Neural crest cell (in vitro differentiated cells): ENCODE data around the gene RAMP2. TPM values are rescaled to one million over a fixed set of nuclear protein-coding genes. Genes with fewer than 3 reads are reported as not detected.
A peak's percentile ranks its signal among the peaks of the same experiment; 100 is the strongest.

Experiments used
- DNase-seq: peaks from one replicate; pipeline ENCODE4 v3.0.0; 2021; ENCODE audit warnings: low read depth, mixed read lengths, low spot score
- H3K27ac Mint-ChIP-seq: one replicate; pipeline ENCODE4 v1.8.0; 2021; ENCODE audit warnings: mild to moderate bottlenecking, mixed read lengths; ENCODE audit not compliant: unreplicated experiment
- H3K27me3 Mint-ChIP-seq: 2 replicates; pipeline ENCODE4 v1.8.0; 2021; ENCODE audit warnings: low read depth, mild to moderate bottlenecking, mixed read lengths
- H3K36me3 Mint-ChIP-seq: 2 replicates; pipeline ENCODE4 v1.8.0; 2021; ENCODE audit warnings: low read depth, mild to moderate bottlenecking, mixed read lengths
- H3K4me1 Mint-ChIP-seq: 2 replicates; pipeline ENCODE4 v1.8.0; 2021; ENCODE audit warnings: mixed read lengths
- H3K4me3 Mint-ChIP-seq: one replicate; pipeline ENCODE4 v1.8.0; 2021; ENCODE audit warnings: mild to moderate bottlenecking, mixed read lengths
- H3K9me3 Mint-ChIP-seq: 2 replicates; pipeline ENCODE4 v1.8.0; 2021; ENCODE audit warnings: mixed read lengths
- total RNA-seq: library from RNA; stranded (reverse); gene quantifications from 2 replicates; pipeline ENCODE4 v1.2.1, GENCODE V29; 2021
- TF ChIP-seq, protein P1 (sequence below): fragments of 200-600 bp; sonication (generic); conservative IDR thresholded peaks from 2 replicates; pipeline ENCODE4 v1.5.0; 2021; ENCODE audit warnings: antibody characterized with exemption, mild to moderate bottlenecking

RAMP2 gene
- total RNA-seq, 1 donor from 2014 or later: 7.9 TPM

DNA sequence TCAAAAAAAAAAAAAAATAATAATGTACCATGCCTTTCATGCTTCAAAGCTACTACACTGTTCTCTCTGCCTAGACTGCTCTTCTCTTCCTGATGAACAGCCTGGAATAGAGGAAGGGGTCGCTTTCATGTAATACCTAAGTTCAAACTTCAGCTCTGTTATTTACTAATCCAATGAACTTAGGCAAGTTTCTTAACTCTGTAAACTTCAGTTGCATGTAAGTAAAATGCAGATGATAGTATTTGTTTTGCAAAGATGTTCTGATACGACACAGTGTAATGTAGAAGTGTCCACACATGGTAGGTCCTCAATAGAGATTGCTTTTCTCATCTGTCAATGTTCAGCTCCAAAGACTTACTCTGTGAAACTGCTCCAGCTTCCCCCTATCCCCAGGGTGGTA lies 30.9 kb downstream of the RAMP2 start:
- TF ChIP-seq, protein P1, sequence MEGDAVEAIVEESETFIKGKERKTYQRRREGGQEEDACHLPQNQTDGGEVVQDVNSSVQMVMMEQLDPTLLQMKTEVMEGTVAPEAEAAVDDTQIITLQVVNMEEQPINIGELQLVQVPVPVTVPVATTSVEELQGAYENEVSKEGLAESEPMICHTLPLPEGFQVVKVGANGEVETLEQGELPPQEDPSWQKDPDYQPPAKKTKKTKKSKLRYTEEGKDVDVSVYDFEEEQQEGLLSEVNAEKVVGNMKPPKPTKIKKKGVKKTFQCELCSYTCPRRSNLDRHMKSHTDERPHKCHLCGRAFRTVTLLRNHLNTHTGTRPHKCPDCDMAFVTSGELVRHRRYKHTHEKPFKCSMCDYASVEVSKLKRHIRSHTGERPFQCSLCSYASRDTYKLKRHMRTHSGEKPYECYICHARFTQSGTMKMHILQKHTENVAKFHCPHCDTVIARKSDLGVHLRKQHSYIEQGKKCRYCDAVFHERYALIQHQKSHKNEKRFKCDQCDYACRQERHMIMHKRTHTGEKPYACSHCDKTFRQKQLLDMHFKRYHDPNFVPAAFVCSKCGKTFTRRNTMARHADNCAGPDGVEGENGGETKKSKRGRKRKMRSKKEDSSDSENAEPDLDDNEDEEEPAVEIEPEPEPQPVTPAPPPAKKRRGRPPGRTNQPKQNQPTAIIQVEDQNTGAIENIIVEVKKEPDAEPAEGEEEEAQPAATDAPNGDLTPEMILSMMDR: no peak
- no peak overlapping the region for H3K27ac Mint-ChIP-seq

DNA sequence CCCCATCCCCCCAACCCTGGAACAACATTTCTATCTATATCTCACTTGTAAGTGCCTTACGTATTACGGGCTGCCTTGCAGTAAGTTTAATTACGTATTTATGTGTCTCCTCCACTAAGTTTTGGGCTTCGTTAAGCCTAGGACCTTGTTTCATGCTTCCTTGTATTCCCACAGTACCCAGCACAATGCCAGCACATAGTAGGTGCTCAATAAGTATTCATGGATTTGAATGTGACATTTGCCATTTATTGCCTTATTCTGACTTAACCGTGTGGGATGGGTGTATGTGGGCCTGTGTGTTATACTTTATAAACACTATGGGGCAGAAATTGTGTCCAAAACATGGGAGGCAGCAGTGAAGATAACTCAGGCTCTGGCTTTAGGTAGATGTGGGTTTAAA lies 31.5 kb downstream of the RAMP2 start:
- Mint-ChIP-seq H3K27ac (no peak overlapping the region), H3K4me1 (peaks cover 4% of the 10 kb centered on the region), H3K36me3 (peaks cover 5% of the 10 kb centered on the region), H3K27me3 (peaks cover 15% of the 10 kb centered on the region), H3K9me3 (no peaks in the 10 kb centered on the region), H3K4me3 (peak overlapping the region; percentile 26)
- DNase-seq: no peak
- TF ChIP-seq, protein P1: no peak

More for the DNA sequence above, 30.9 kb downstream of the RAMP2 start:
- DNase-seq: no peak
- H3K36me3 Mint-ChIP-seq: peaks cover 5% of the 10 kb centered on the region
- peaks cover 18% of the 10 kb centered on the region for H3K27me3 Mint-ChIP-seq
- no peaks in the 10 kb centered on the region for H3K4me1 Mint-ChIP-seq
- no peaks in the 10 kb centered on the region for H3K9me3 Mint-ChIP-seq
- no peak overlapping the region for H3K4me3 Mint-ChIP-seq

DNA sequence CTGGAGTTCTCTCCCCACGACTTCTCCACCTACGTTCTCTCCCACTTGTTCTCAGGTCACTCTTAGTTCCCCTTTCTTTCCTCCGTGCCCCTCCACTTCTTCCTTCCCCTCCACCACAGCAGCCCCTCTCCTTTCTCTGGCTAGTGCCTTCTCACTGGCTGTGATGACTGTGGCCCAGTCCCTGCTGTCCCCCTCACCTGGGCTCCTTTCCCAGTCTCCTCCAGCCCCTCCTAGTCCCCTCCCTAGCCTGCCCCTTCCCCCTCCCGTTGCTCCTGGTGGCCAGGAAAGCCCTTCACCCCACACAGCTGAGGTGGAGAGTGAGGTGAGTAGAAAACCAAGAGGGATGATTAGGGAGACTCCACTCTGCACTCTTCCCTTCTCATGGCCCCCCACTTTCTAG lies 34.0 kb downstream of the RAMP2 start:
- H3K27ac Mint-ChIP-seq: no peak overlapping the region
- TF ChIP-seq, protein P1: no peak
- peaks cover 13% of the 10 kb centered on the region for H3K4me1 Mint-ChIP-seq
- DNase-seq: no peak
- H3K4me3 Mint-ChIP-seq: peak overlapping the region; percentile 69
- H3K36me3 Mint-ChIP-seq: peaks cover 9% of the 10 kb centered on the region
- peaks cover 3% of the 10 kb centered on the region for H3K9me3 Mint-ChIP-seq
- H3K27me3 Mint-ChIP-seq: peaks cover 13% of the 10 kb centered on the region

DNA sequence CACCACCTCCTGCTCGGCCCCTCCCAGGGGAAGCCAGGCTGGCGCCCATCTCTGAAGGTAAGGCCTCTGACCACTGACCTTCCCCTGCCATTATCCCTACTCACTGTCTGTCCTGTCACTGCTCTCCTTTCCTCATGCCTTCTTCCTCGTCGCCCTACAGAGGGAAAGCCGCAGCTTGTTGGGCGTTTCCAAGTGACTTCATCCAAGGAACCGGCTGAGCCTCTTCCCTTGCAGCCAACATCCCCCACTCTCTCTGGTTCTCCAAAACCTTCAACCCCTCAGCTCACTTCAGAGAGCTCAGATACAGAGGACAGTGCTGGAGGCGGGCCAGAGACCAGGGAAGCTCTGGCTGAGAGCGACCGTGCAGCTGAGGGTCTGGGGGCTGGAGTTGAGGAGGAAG lies 34.4 kb downstream of the RAMP2 start:
- Mint-ChIP-seq H3K4me3 (peak overlapping the region; percentile 69), H3K27me3 (peaks cover 17% of the 10 kb centered on the region), H3K27ac (no peak overlapping the region), H3K4me1 (peaks cover 13% of the 10 kb centered on the region), H3K9me3 (peaks cover 3% of the 10 kb centered on the region), H3K36me3 (peaks cover 9% of the 10 kb centered on the region)
- TF ChIP-seq, protein P1: no peak
- DNase-seq: no peak

DNA sequence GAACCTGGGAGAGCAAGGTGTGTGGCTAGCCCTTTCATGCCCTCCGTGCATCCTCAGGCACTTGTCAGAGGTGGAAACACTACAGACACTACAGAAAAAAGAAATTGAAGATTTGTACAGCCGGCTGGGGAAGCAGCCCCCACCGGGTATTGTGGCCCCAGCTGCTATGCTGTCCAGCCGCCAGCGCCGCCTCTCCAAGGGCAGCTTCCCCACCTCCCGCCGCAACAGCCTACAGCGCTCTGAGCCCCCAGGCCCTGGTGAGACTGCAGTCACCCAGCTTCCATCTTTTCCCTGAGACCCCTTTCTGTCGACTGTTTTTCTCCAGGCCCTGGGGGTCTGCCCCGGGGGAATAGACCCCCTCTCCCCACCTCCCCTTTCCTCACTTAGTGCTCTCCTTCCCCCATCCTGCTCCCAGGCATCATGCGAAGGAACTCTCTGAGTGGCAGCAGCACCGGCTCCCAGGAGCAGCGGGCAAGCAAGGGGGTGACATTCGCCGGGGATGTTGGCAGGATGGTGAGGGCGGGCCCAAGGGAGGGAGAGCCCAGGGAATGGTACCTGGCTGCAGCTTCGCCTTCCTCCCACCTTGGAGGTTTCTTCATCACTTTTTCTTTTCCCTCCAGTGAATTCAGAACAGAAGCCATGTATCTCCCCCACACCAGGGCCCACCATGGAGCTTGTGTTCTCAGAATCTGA lies 35.2 kb downstream of the RAMP2 start:
- Mint-ChIP-seq H3K27me3 (peaks cover 18% of the 10 kb centered on the region), H3K4me3 (peak overlapping the region; percentile 98), H3K36me3 (peaks cover 9% of the 10 kb centered on the region), H3K27ac (no peak overlapping the region), H3K9me3 (peaks cover 3% of the 10 kb centered on the region), H3K4me1 (peaks cover 13% of the 10 kb centered on the region)
- DNase-seq: no peak
- TF ChIP-seq, protein P1: no peak
